Ishikawa (cell line): Measurements from ENCODE around the gene AGMO.

ENCODE experiments used
- CEBPB ChIP-seq: IDR thresholded peaks from 2 replicates; pipeline ENCODE4 v1.6.1; 2012
- CREB1 ChIP-seq: IDR thresholded peaks from 2 replicates; pipeline ENCODE4 v1.6.1; 2012; ENCODE audit warnings: low read depth
- EGR1 ChIP-seq: IDR thresholded peaks from 2 replicates; pipeline ENCODE4 v1.6.1; 2012
- EP300 ChIP-seq: IDR thresholded peaks from 2 replicates; pipeline ENCODE4 v1.6.1; 2012; ENCODE audit warnings: borderline replicate concordance
- FOXM1 ChIP-seq: IDR thresholded peaks from 2 replicates; pipeline ENCODE4 v1.6.1; 2012; ENCODE audit warnings: low read depth, borderline replicate concordance
- MAX ChIP-seq: IDR thresholded peaks from 2 replicates; pipeline ENCODE4 v1.6.1; 2012
- NFIC ChIP-seq: IDR thresholded peaks from 2 replicates; pipeline ENCODE4 v1.6.1; 2012
- RAD21 ChIP-seq: IDR thresholded peaks from 2 replicates; pipeline ENCODE4 v1.6.1; 2012; ENCODE audit warnings: low read depth
- REST ChIP-seq: IDR thresholded peaks from 2 replicates; pipeline ENCODE4 v1.6.1; 2012; ENCODE audit warnings: low read depth, mild to moderate bottlenecking
- TAF1 ChIP-seq: IDR thresholded peaks from 2 replicates; pipeline ENCODE4 v1.6.1; 2012; ENCODE audit warnings: low read depth, mild to moderate bottlenecking
- TCF12 ChIP-seq: IDR thresholded peaks from 2 replicates; pipeline ENCODE4 v1.6.1; 2012; ENCODE audit warnings: low read depth
- TEAD4 ChIP-seq: IDR thresholded peaks from 2 replicates; pipeline ENCODE4 v1.6.1; 2012
- USF1 ChIP-seq: IDR thresholded peaks from 2 replicates; pipeline ENCODE4 v1.6.1; 2012
- YY1 ChIP-seq: IDR thresholded peaks from 2 replicates; pipeline ENCODE4 v1.6.1; 2012; ENCODE audit warnings: low read depth
- ZBTB7A ChIP-seq: IDR thresholded peaks from 2 replicates; pipeline ENCODE4 v1.6.1; 2012; ENCODE audit warnings: low read depth

The AGMO gene

GRCh38 chr7:15313361-15313760, 248.5 kb downstream of the AGMO start:
- TF ChIP-seq FOXM1 (no peak), ZBTB7A (no peak), CREB1 (no peak), REST (no peak), NFIC (no peak), EGR1 (no peak), CEBPB (no peak), USF1 (no peak), EP300 (no peak), YY1 (no peak), TCF12 (no peak), RAD21 (no peak), MAX (no peak), TEAD4 (no peak), TAF1 (no peak)

- TF ChIP-seq MAX (no peak), CREB1 (no peak), NFIC (no peak), EP300 (no peak), YY1 (no peak), TCF12 (no peak), EGR1 (no peak), TAF1 (no peak), TEAD4 (no peak), CEBPB (no peak), REST (no peak), ZBTB7A (no peak)
Measured at GRCh38 chr7:15309872-15310271, 251.9 kb downstream of the AGMO start.

- TF ChIP-seq FOXM1 (no peak), TCF12 (no peak), CREB1 (no peak), MAX (no peak), YY1 (no peak), EGR1 (no peak), ZBTB7A (no peak), USF1 (no peak), CEBPB (no peak), REST (no peak), EP300 (no peak), NFIC (no peak), TAF1 (no peak), RAD21 (no peak), TEAD4 (no peak)
Measured at GRCh38 chr7:15308821-15309220, 253.0 kb downstream of the AGMO start.

- TF ChIP-seq ZBTB7A (no peak), RAD21 (no peak), CREB1 (no peak)
Measured at GRCh38 chr7:15306296-15306695, 255.5 kb downstream of the AGMO start.

GRCh38 chr7:15305002-15305600, 256.7 kb downstream of the AGMO start:
- no peak for TF ChIP-seq USF1
- peak; percentile 76 for TF ChIP-seq RAD21
